HuH-7.5 (cell line): ENCODE data around the gene CCSER2.

ENCODE experiments used
- DNase-seq: peaks from one replicate; pipeline ENCODE4 v3.0.0; 2011; ENCODE audit warnings: low spot score

CCSER2 gene

GRCh38 chr10:84548869-84549268 is 220.5 kb downstream of the CCSER2 start:
- no peak for DNase-seq

GRCh38 chr10:84549368-84550165 is 221.2 kb downstream of the CCSER2 start:
- DNase-seq = no peak

GRCh38 chr10:84550756-84551436 is 222.5 kb downstream of the CCSER2 start:
- no peak for DNase-seq

DNA sequence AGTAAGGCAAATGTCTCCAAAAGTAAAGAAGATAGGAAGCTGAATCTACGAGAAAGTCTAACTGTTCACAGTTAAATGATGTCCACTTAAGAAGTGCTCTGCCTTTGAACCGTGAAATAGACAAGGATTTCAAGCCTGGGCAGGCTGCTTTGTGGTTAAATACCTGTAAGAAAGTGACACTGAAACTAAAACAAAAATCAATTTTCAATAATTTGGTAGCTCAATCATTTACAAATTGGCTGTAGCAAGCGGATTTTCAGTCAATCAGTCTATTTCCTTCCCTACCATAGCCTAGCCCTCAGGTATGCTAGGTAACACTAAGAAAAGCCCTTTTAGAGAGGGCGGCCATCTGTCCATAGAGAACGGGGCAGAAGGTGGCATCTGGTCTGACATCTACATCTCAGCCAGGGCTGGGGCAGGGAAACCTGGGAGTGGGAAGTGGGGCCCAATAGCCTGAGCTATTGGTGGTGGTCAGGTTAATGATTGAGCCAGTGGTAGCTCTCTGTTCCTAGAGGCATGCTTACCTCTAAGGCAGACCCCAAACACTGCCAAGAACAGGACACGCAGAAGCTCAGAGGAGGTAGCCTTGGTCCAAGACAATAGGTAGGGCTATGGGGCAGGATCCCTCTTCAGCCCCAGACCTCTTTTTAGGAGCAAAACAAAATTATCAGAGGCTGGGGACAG is 223.2 kb downstream of the CCSER2 start:
- no peak for DNase-seq

GRCh38 chr10:84552478-84552877 is 224.1 kb downstream of the CCSER2 start:
- no peak for DNase-seq

DNA sequence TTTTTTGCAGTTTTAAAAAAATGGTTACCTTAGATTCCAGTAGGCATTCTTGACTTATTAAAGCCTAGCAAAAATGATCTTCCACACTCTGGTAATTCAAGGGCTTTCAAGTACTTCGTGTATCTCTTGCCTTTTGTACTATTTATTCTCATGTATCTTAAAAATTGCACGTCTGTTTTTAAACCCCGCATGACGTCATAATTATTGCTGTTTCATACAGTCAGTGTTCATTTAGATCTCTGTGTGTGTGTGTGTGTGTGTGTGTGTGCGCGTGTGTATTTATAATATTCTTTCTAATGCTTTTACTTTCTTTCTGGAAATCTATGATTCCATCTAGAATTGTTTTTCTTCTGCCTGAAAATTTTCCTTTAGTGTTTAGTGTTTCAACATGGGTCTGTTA is 234.2 kb downstream of the CCSER2 start:
- no peak for DNase-seq

- DNase-seq = no peak
Measured at GRCh38 chr10:84563355-84563754, 235.0 kb downstream of the CCSER2 start.

DNA sequence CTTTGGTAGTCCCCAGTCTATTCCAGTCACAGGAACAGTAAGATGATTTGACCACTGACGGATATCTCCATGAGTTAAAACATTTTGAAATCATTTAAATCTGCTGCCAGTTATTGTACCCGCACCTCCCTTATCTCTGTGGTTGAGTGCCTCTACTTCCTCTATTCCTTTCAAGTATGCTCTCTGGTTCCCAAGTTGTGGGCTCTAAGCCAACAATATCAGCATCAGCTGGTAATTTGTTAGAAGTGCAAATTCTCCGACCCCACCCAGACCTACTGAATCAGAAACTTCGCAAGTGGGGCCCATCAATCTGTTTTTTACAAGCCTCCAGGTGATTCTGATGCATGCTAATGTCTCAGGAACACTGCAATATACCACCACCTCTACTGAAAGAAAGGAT is 235.5 kb downstream of the CCSER2 start:
- no peak for DNase-seq

DNA sequence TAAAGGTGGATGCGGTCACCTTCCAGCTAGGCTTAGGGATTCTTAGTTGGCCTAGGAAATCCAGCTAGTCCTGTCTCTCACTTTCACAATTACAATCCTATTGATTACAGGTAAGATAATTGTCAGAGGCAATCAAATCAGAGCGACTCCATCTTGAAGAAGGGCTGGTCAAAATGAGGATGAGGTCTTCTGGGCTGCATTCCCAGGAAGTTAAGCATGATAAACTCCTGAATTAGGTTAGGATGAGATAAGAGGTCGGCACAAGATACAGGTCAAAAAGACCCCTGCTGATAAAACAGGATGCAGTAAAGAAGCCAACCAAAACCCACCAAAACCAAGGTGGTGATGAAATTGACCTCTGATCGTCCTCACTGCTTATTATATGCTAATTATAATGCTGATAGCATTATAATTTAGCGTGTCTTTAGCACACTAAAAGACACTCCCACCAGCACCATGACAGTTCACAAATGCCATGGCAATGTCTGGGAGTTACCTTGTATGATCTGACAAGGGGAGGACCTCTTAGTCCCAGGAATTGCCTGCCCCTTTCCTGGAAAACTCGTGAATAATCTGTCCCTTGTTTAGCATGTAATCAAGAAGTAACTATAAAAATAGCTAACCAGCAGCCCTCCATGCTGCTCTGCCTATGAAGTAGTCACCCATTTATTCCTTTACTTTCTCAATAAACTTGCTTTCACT is 237.6 kb downstream of the CCSER2 start:
- DNase-seq = no peak

GRCh38 chr10:84567133-84567532 is 238.7 kb downstream of the CCSER2 start:
- no peak for DNase-seq
